Prostate gland (tissue), 2 donors: Measurements from ENCODE around the gene VPS54.

Experiments
- POLR2A ChIP-seq: fragments of 450-650 bp; IDR thresholded peaks from one replicate; pipeline ENCODE4 v1.6.1; 2016; ENCODE audit warnings: antibody characterized with exemption, mild to moderate bottlenecking
- POLR2AphosphoS5 ChIP-seq: sonication (generic); formaldehyde crosslinking; IDR thresholded peaks from one replicate; pipeline ENCODE4 v1.6.1; 2017; ENCODE audit warnings: antibody characterized with exemption
- TF ChIP-seq, protein P1 (sequence below), 4 experiments: fragments of 200-600 bp in 2 of 4; fragments of 450-650 bp in 2 of 4; sonication (generic) in 2 of 4; IDR thresholded peaks; 1 replicate in 3 of 4; 2 replicates in 1 of 4; pipeline ENCODE4 v1.5.1; 2016 to 2019; ENCODE audit warnings: antibody characterized with exemption in 4 of 4, mild to moderate bottlenecking in 2 of 4, moderate library complexity in 2 of 4

DNA sequence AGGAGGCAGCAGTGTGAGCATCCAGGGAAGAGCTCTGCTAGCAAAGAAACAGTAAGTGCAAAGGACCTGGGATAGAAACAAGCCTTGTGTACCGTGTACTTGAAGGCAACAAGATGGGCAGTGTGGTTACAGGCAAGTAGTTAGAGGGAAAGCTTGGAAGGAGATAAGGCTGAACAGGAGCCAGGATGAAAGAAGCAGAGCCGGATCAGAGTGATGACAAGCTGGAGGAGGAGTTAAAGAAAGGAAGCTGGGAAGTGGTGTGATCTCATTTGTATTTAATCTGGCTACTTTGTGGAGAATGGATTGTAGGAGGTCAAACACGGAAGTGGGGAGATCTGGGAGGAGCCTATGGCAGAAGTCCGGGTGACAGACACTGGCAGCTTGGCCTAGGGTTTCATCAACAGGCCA lies 44.7 kb upstream of the VPS54 start:
- TF ChIP-seq POLR2AphosphoS5 (no peak), POLR2A (no peak)
- TF ChIP-seq, protein P1, sequence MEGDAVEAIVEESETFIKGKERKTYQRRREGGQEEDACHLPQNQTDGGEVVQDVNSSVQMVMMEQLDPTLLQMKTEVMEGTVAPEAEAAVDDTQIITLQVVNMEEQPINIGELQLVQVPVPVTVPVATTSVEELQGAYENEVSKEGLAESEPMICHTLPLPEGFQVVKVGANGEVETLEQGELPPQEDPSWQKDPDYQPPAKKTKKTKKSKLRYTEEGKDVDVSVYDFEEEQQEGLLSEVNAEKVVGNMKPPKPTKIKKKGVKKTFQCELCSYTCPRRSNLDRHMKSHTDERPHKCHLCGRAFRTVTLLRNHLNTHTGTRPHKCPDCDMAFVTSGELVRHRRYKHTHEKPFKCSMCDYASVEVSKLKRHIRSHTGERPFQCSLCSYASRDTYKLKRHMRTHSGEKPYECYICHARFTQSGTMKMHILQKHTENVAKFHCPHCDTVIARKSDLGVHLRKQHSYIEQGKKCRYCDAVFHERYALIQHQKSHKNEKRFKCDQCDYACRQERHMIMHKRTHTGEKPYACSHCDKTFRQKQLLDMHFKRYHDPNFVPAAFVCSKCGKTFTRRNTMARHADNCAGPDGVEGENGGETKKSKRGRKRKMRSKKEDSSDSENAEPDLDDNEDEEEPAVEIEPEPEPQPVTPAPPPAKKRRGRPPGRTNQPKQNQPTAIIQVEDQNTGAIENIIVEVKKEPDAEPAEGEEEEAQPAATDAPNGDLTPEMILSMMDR (IDR thresholded peaks at IDR 0.05): no peak
